ENCODE data around the gene OR2S2.
A peak's percentile ranks its signal among the peaks of the same experiment; 100 is the strongest.

The OR2S2 gene

DNA sequence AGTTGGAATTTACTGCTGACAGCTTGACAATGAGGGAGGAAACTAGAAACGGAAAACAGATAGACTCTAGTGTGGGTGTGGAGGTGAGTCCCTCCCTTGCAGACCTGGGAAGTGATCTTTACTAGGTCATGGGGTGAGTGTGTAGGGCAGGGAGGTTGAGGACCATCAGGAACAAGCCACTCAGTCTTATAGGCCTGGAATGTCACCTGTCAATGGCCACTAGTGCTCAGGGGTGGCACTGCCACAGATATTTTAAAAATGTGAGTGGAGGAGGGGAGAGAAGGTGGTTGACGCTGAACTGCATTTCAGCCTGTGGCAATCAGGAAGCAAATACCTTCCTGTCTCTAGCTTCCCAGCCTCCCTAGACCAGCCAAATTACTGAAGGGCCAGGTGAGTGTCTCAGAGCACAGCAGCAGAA, 9.0 kb downstream of the OR2S2 start:
- no peak for TF ChIP-seq CTCF (IDR thresholded peaks at IDR 0.05; ENCODE audit: low read depth, low read length)
- no peak for DNase-seq (ENCODE audit: extremely low read depth, low read depth)

GRCh38 chr9:35948451-35948850, 9.5 kb downstream of the OR2S2 start:
- TF ChIP-seq CTCF (IDR thresholded peaks at IDR 0.05; ENCODE audit: low read depth, low read length), result no peak
- DNase-seq (ENCODE audit: extremely low read depth, low read depth), result no peak

DNA sequence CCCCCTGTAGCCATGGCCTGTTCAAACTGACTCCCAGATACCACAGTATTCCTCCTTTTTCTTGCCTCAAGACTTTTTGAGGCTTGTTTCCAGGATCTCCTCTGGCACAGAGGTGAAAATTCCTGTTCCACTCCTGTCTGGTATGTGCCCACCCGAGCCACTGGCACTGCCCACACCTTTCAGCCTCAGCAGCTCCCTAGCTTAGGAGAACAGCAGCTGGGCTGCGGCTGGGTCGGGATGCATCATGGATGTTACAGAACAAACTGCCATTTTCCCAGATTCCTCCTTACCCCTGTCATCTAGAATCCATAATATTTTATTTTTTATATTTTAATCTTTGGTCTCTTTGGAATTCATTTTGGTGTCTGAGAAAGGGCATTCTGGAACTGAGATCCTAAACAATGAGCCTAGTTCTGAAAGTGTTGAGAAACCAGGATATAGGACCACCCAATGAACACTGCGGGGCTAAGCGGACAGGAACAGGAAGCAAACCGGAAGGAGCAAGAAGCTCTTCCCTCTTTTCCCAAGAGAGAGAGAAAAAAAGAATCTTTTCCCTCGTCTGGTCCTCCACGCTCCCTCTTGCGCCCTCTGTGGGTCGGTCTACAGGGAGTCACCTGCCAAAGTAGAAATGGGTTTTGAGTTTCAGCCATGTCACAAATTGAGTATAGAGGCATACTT, 12.5 kb downstream of the OR2S2 start:
- DNase-seq (ENCODE audit: extremely low read depth, low read depth), result peak; percentile 60
- TF ChIP-seq CTCF (IDR thresholded peaks at IDR 0.05; ENCODE audit: low read depth, low read length), result peak; percentile 95

- no peak for DNase-seq (ENCODE audit: extremely low read depth, low read depth)
- no peak for TF ChIP-seq CTCF (IDR thresholded peaks at IDR 0.05; ENCODE audit: low read depth, low read length)
Measured at GRCh38 chr9:35944841-35945240, 13.1 kb downstream of the OR2S2 start.

GRCh38 chr9:35944173-35944572, 13.8 kb downstream of the OR2S2 start:
- DNase-seq (ENCODE audit: extremely low read depth, low read depth), result no peak
- no peak for TF ChIP-seq CTCF (IDR thresholded peaks at IDR 0.05; ENCODE audit: low read depth, low read length)

DNA sequence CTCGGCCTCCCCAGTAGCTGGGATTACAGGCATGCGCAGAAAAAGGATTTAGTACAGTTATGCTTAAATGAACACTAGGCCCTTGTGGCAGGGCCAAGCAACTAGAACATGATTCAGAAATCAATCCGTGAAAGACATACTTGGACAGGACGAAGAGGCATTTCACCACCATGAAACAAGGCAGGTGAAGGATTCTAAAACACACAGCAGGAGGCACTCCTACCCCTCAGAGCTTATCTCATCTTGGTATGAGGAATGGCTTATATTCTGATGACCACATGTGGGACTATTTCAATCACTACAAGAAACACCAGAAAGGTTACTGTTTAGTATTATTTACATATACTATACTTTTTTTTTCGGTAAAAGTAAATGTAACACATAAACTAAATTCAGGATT, 15.7 kb downstream of the OR2S2 start:
- no peak for TF ChIP-seq CTCF (IDR thresholded peaks at IDR 0.05; ENCODE audit: low read depth, low read length)

GRCh38 chr9:35940458-35941407, 17.2 kb downstream of the OR2S2 start:
- no peak for DNase-seq (ENCODE audit: extremely low read depth, low read depth)
- no peak for TF ChIP-seq CTCF (IDR thresholded peaks at IDR 0.05; ENCODE audit: low read depth, low read length)

More for the DNA sequence above, 15.7 kb downstream of the OR2S2 start:
- no peak for DNase-seq (ENCODE audit: extremely low read depth, low read depth)

All from AG09319 (cell line).